HepG2 (cell line): ENCODE measurements around the gene LIPE. TPM values are rescaled to one million over a fixed set of nuclear protein-coding genes. Genes with fewer than 3 reads are reported as not detected.

Source experiments
- DNMT1 ChIP-seq: sonication (generic); formaldehyde crosslinking; IDR thresholded peaks from 2 replicates; pipeline ENCODE4 v1.5.1; 2020; ENCODE audit warnings: mild to moderate bottlenecking, missing genetic modification reagents
- JARID2 ChIP-seq: sonication (generic); formaldehyde crosslinking; IDR thresholded peaks from 2 replicates; pipeline ENCODE4 v1.8.1; 2023; ENCODE audit warnings: missing genetic modification reagents, inconsistent platforms; ENCODE audit not compliant: insufficient replicate concordance
- KDM3A ChIP-seq: IDR thresholded peaks from 2 replicates; pipeline ENCODE4 v1.6.1; 2018; ENCODE audit warnings: low read depth, missing compliant biosample characterization
- MEIS2 ChIP-seq: sonication (generic); formaldehyde crosslinking; IDR thresholded peaks from 2 replicates; pipeline ENCODE4 v1.9.0; 2021; ENCODE audit warnings: mild to moderate bottlenecking, missing genetic modification reagents
- SALL2 ChIP-seq: sonication (generic); formaldehyde crosslinking; IDR thresholded peaks from 2 replicates; pipeline ENCODE4 v1.8.1; 2023; ENCODE audit warnings: mild to moderate bottlenecking, missing genetic modification reagents, inconsistent platforms
- SIN3A ChIP-seq: IDR thresholded peaks from 2 replicates; pipeline ENCODE4 v1.6.1; 2011; ENCODE audit warnings: low read depth, mild to moderate bottlenecking, control low read depth, low read length, borderline replicate concordance
- ZNF256 ChIP-seq: sonication (generic); formaldehyde crosslinking; conservative IDR thresholded peaks from 2 replicates; pipeline ENCODE4 v1.4.0; 2020; ENCODE audit warnings: missing genetic modification reagents
- ZNF260 ChIP-seq: sonication (generic); formaldehyde crosslinking; IDR thresholded peaks from 2 replicates; pipeline ENCODE4 v1.4.0; 2020; ENCODE audit warnings: missing genetic modification reagents, low read depth, mild to moderate bottlenecking, borderline replicate concordance
- ZNF296 ChIP-seq: sonication (generic); formaldehyde crosslinking; conservative IDR thresholded peaks from 2 replicates; pipeline ENCODE4 v1.5.0; 2020; ENCODE audit warnings: mild to moderate bottlenecking, missing genetic modification reagents
- ZNF30 ChIP-seq: sonication (generic); formaldehyde crosslinking; IDR thresholded peaks from 2 replicates; pipeline ENCODE4 v1.5.0; 2020; ENCODE audit warnings: mild to moderate bottlenecking, missing genetic modification reagents
- ZNF343 ChIP-seq: sonication (generic); formaldehyde crosslinking; IDR thresholded peaks from 2 replicates; pipeline ENCODE4 v1.4.0; 2020; ENCODE audit warnings: mild to moderate bottlenecking, missing genetic modification reagents
- ZNF441 ChIP-seq: sonication (generic); formaldehyde crosslinking; IDR thresholded peaks from 2 replicates; pipeline ENCODE4 v1.7.0; 2021; ENCODE audit warnings: missing genetic modification reagents, borderline replicate concordance
- ZNF569 ChIP-seq: sonication (generic); formaldehyde crosslinking; IDR thresholded peaks from 2 replicates; pipeline ENCODE4 v1.5.0; 2020; ENCODE audit warnings: mild to moderate bottlenecking, missing genetic modification reagents, moderate library complexity, borderline replicate concordance
- ZNF598 ChIP-seq: sonication (generic); formaldehyde crosslinking; IDR thresholded peaks from 2 replicates; pipeline ENCODE4 v1.5.1; 2020; ENCODE audit warnings: mild to moderate bottlenecking, missing genetic modification reagents, borderline replicate concordance
- polyA plus RNA-seq, 8 experiments: library from polyadenylated mRNA; depleted of rRNA in 3 of 8; stranded (reverse) in 7 of 8; unstranded in 1 of 8; fragments of >200 nt; fragmentation: Illumina TruSeq in 4 of 8; extraction: Trizol in 4 of 8; gene quantifications; 2 replicates each; pipeline versions ENCODE4 v1.2.1 to v1.2.3, GENCODE V29; 2011 to 2016; ENCODE audit warnings: low read depth in 4 of 8, missing spikeins in 1 of 8, mixed read lengths in 1 of 8; ENCODE audit not compliant: insufficient read depth in 1 of 8
- total RNA-seq, 5 experiments: library from RNA; depleted of rRNA; stranded (reverse); fragments of >200 nt; fragmentation: Illumina TruSeq; extraction: Trizol; gene quantifications; 2 replicates each; pipeline ENCODE4 v1.2.3, GENCODE V29; 2016; ENCODE audit warnings: low read depth in 1 of 5
- TF ChIP-seq, protein P1 (sequence below): sonication (generic); formaldehyde crosslinking; IDR thresholded peaks from 2 replicates; pipeline ENCODE4 v1.8.0; 2022; ENCODE audit warnings: mild to moderate bottlenecking, missing genetic modification reagents, moderate library complexity
- TF ChIP-seq, protein P2 (sequence below): fragments of 450-650 bp; IDR thresholded peaks from 2 replicates; pipeline ENCODE4 v1.6.1; 2017; ENCODE audit warnings: mild to moderate bottlenecking
- TF ChIP-seq, protein P3 (sequence below): sonication (generic); formaldehyde crosslinking; IDR thresholded peaks from 2 replicates; pipeline ENCODE4 v1.4.0; 2020; ENCODE audit warnings: mild to moderate bottlenecking, missing genetic modification reagents
- TF ChIP-seq, protein P4 (sequence below): sonication (generic); formaldehyde crosslinking; IDR thresholded peaks from 2 replicates; pipeline ENCODE4 v1.4.0; 2020; ENCODE audit warnings: missing genetic modification reagents, borderline replicate concordance
- TF ChIP-seq, protein P5 (sequence below): IDR thresholded peaks from 2 replicates; pipeline ENCODE4 v1.6.1; 2016; ENCODE audit warnings: mild to moderate bottlenecking

LIPE gene
- total and polyA plus RNA-seq, 2 of the 13 experiments (the other 11 are each of a cell fraction or from before 2014, with no cell fraction given), result not detected

DNA sequence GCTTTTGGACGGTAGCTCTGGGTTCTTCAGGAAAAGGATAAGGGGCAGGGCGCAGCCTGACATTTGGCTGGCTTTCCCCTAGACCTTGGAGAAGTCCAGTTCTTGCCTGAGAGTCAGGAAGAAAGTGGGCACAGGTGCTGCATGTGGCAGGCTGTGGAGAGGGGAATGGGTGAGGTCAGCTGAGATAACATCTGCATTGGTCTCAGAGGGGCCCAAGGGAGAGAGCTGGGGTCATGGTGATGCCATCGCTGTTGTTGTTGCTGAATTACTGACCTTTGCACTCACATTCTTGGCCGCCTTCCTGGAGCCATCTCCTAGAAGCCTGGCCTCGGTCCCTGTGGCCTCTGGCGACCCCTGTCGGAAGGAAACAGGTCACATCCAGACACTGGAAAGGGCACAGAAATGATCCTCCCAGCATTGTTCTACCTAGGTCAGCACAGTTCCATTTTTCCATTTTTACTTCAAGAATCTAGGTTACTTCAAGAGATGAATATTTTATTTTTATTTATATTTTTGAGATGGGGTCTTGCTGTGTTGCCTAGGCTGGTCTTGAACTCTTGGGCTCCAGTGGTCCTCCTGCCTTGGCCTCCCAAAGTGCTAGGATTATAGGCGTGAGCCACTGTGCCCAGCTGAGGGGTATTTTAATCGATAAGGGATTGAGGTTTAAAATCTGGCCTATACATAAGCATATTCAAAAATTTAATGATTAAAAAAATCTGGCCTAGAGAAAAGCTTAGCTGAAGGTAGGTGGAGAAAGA is 6.5 kb upstream of the LIPE start (continued):
- TF ChIP-seq, protein P1, sequence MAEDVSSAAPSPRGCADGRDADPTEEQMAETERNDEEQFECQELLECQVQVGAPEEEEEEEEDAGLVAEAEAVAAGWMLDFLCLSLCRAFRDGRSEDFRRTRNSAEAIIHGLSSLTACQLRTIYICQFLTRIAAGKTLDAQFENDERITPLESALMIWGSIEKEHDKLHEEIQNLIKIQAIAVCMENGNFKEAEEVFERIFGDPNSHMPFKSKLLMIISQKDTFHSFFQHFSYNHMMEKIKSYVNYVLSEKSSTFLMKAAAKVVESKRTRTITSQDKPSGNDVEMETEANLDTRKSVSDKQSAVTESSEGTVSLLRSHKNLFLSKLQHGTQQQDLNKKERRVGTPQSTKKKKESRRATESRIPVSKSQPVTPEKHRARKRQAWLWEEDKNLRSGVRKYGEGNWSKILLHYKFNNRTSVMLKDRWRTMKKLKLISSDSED (CRISPR knock-in tag), result no peak
- TF ChIP-seq ZNF260, result no peak
- TF ChIP-seq KDM3A (CRISPR knock-in tag), result peak; percentile 80; the same call in 1 of the 2 replicates
- no peak for TF ChIP-seq ZNF30
- TF ChIP-seq JARID2 (CRISPR knock-in tag), result no peak
- no peak for TF ChIP-seq ZNF296 (CRISPR knock-in tag)
- TF ChIP-seq ZNF569, result no peak
- TF ChIP-seq SIN3A, result no peak
- TF ChIP-seq, protein P2, sequence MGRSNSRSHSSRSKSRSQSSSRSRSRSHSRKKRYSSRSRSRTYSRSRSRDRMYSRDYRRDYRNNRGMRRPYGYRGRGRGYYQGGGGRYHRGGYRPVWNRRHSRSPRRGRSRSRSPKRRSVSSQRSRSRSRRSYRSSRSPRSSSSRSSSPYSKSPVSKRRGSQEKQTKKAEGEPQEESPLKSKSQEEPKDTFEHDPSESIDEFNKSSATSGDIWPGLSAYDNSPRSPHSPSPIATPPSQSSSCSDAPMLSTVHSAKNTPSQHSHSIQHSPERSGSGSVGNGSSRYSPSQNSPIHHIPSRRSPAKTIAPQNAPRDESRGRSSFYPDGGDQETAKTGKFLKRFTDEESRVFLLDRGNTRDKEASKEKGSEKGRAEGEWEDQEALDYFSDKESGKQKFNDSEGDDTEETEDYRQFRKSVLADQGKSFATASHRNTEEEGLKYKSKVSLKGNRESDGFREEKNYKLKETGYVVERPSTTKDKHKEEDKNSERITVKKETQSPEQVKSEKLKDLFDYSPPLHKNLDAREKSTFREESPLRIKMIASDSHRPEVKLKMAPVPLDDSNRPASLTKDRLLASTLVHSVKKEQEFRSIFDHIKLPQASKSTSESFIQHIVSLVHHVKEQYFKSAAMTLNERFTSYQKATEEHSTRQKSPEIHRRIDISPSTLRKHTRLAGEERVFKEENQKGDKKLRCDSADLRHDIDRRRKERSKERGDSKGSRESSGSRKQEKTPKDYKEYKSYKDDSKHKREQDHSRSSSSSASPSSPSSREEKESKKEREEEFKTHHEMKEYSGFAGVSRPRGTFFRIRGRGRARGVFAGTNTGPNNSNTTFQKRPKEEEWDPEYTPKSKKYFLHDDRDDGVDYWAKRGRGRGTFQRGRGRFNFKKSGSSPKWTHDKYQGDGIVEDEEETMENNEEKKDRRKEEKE, result no peak
- TF ChIP-seq, protein P3, sequence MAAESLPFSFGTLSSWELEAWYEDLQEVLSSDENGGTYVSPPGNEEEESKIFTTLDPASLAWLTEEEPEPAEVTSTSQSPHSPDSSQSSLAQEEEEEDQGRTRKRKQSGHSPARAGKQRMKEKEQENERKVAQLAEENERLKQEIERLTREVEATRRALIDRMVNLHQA (CRISPR knock-in tag), result no peak
- no peak for TF ChIP-seq DNMT1 (CRISPR knock-in tag)
- TF ChIP-seq, protein P4, sequence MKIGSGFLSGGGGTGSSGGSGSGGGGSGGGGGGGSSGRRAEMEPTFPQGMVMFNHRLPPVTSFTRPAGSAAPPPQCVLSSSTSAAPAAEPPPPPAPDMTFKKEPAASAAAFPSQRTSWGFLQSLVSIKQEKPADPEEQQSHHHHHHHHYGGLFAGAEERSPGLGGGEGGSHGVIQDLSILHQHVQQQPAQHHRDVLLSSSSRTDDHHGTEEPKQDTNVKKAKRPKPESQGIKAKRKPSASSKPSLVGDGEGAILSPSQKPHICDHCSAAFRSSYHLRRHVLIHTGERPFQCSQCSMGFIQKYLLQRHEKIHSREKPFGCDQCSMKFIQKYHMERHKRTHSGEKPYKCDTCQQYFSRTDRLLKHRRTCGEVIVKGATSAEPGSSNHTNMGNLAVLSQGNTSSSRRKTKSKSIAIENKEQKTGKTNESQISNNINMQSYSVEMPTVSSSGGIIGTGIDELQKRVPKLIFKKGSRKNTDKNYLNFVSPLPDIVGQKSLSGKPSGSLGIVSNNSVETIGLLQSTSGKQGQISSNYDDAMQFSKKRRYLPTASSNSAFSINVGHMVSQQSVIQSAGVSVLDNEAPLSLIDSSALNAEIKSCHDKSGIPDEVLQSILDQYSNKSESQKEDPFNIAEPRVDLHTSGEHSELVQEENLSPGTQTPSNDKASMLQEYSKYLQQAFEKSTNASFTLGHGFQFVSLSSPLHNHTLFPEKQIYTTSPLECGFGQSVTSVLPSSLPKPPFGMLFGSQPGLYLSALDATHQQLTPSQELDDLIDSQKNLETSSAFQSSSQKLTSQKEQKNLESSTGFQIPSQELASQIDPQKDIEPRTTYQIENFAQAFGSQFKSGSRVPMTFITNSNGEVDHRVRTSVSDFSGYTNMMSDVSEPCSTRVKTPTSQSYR, result peak; percentile 20; the same call in 1 of the 2 replicates
- no peak for TF ChIP-seq ZNF441 (CRISPR knock-in tag)
- TF ChIP-seq ZNF598, result peak; percentile 58; the same call in 1 of the 2 replicates
- no peak for TF ChIP-seq SALL2 (CRISPR knock-in tag)
- TF ChIP-seq, protein P5, sequence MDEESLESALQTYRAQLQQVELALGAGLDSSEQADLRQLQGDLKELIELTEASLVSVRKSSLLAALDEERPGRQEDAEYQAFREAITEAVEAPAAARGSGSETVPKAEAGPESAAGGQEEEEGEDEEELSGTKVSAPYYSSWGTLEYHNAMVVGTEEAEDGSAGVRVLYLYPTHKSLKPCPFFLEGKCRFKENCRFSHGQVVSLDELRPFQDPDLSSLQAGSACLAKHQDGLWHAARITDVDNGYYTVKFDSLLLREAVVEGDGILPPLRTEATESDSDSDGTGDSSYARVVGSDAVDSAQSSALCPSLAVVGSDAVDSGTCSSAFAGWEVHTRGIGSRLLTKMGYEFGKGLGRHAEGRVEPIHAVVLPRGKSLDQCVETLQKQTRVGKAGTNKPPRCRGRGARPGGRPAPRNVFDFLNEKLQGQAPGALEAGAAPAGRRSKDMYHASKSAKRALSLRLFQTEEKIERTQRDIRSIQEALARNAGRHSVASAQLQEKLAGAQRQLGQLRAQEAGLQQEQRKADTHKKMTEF (CRISPR knock-in tag), result peak; percentile 83
- no peak for TF ChIP-seq ZNF343
- TF ChIP-seq MEIS2, result no peak
- no peak for TF ChIP-seq ZNF256 (CRISPR knock-in tag)
